COLO829 (cell line): ENCODE results near the gene ADCY5.

Experiments used
- DNase-seq: peaks from one replicate; pipeline ENCODE4 v3.0.0; 2012; ENCODE audit warnings: low spot score

Gene ADCY5

GRCh38 chr3:123406598-123406997 lies 42.3 kb downstream of the ADCY5 start:
- no peak for DNase-seq

- no peak for DNase-seq
Observed at GRCh38 chr3:123405936-123406510, 42.9 kb downstream of the ADCY5 start.

- DNase-seq, result no peak
Observed at GRCh38 chr3:123405021-123405420, 43.9 kb downstream of the ADCY5 start.

GRCh38 chr3:123404391-123404790 lies 44.5 kb downstream of the ADCY5 start:
- DNase-seq, result no peak

- DNase-seq, result no peak
Observed at GRCh38 chr3:123401836-123402530, 46.9 kb downstream of the ADCY5 start.

GRCh38 chr3:123400169-123400568 lies 48.7 kb downstream of the ADCY5 start:
- no peak for DNase-seq

GRCh38 chr3:123399653-123400052 lies 49.2 kb downstream of the ADCY5 start:
- no peak for DNase-seq

GRCh38 chr3:123397921-123398785 lies 50.7 kb downstream of the ADCY5 start:
- no peak for DNase-seq

GRCh38 chr3:123397050-123397590 lies 51.8 kb downstream of the ADCY5 start:
- DNase-seq, result no peak

- no peak for DNase-seq
Observed at GRCh38 chr3:123396171-123397049, 52.5 kb downstream of the ADCY5 start.

GRCh38 chr3:123395235-123395634 lies 53.7 kb downstream of the ADCY5 start:
- no peak for DNase-seq

GRCh38 chr3:123394391-123395020 lies 54.4 kb downstream of the ADCY5 start:
- DNase-seq, result no peak

GRCh38 chr3:123392871-123393620 lies 55.8 kb downstream of the ADCY5 start:
- no peak for DNase-seq

GRCh38 chr3:123392368-123392767 lies 56.5 kb downstream of the ADCY5 start:
- no peak for DNase-seq

- no peak for DNase-seq
Observed at GRCh38 chr3:123390865-123391600, 57.9 kb downstream of the ADCY5 start.

- no peak for DNase-seq
Observed at GRCh38 chr3:123389628-123389918, 59.3 kb downstream of the ADCY5 start.

GRCh38 chr3:123388811-123389627 lies 59.9 kb downstream of the ADCY5 start:
- no peak for DNase-seq

- no peak for DNase-seq
Observed at GRCh38 chr3:123388042-123388441, 60.8 kb downstream of the ADCY5 start.

- no peak for DNase-seq
Observed at GRCh38 chr3:123387532-123387931, 61.4 kb downstream of the ADCY5 start.
